Osteoblast (primary cell): Measurements from ENCODE around the gene INCA1. TPM values are rescaled to one million over a fixed set of nuclear protein-coding genes. Genes with fewer than 3 reads are reported as not detected.
A peak's percentile ranks its signal among the peaks of the same experiment; 100 is the strongest.

Experiments used
- DNase-seq: peaks from one replicate; pipeline ENCODE4 v3.0.0; 2011; ENCODE audit warnings: low spot score, mixed read lengths; ENCODE audit not compliant: insufficient read length; ENCODE audit errors: missing footprints
- H2AFZ ChIP-seq: 2 replicates; pipeline ENCODE4 v1.6.0; 2011; ENCODE audit warnings: mild to moderate bottlenecking, low read length
- H3K27ac ChIP-seq: 2 replicates; pipeline ENCODE4 v1.5.1; 2011; ENCODE audit warnings: mild to moderate bottlenecking, low read depth, low read length, moderate library complexity
- H3K27me3 ChIP-seq: 2 replicates; pipeline ENCODE4 v1.6.0; 2012; ENCODE audit warnings: mild to moderate bottlenecking, control low read depth, inconsistent platforms, low read length, moderate library complexity; ENCODE audit not compliant: insufficient read depth
- H3K36me3 ChIP-seq: 2 replicates; pipeline ENCODE4 v1.5.1; 2011; ENCODE audit warnings: mild to moderate bottlenecking, low read length, control low read depth, moderate library complexity; ENCODE audit not compliant: insufficient read depth
- H3K4me1 ChIP-seq: 2 replicates; pipeline ENCODE4 v1.5.1; 2011; ENCODE audit warnings: mild to moderate bottlenecking, low read length, control low read depth, moderate library complexity; ENCODE audit not compliant: insufficient read depth
- H3K4me2 ChIP-seq: 2 replicates; pipeline ENCODE4 v1.6.0; 2011; ENCODE audit warnings: mild to moderate bottlenecking, low read length; ENCODE audit not compliant: insufficient read depth
- H3K4me3 ChIP-seq: fragments of 200-600 bp; sonication (generic); 3 replicates; pipeline ENCODE4 v1.5.1; 2012; ENCODE audit warnings: mild to moderate bottlenecking, low read length, inconsistent platforms; ENCODE audit not compliant: insufficient read depth
- H3K79me2 ChIP-seq: 2 replicates; pipeline ENCODE4 v1.6.0; 2012; ENCODE audit warnings: mild to moderate bottlenecking, low read length, control low read depth, inconsistent platforms; ENCODE audit not compliant: insufficient read depth
- H3K9me3 ChIP-seq: 2 replicates; pipeline ENCODE4 v1.5.1; 2011; ENCODE audit warnings: low read depth, low read length, control low read depth
- H4K20me1 ChIP-seq: 2 replicates; pipeline ENCODE4 v1.6.0; 2012; ENCODE audit warnings: mild to moderate bottlenecking, low read length, control low read depth; ENCODE audit not compliant: insufficient read depth
- total RNA-seq: library from RNA; depleted of rRNA; stranded (reverse); fragments of >200 nt; gene quantifications from 2 replicates; pipeline ENCODE4 v1.2.3, GENCODE V29; 2012
- TF ChIP-seq, protein P1 (sequence below): IDR thresholded peaks from 2 replicates; pipeline ENCODE4 v1.5.1; 2011; ENCODE audit warnings: mild to moderate bottlenecking, low read depth, low read length, moderate library complexity; ENCODE audit errors: extremely low read depth

INCA1 gene
- total RNA-seq, 1 donor = 0.36 TPM

DNA sequence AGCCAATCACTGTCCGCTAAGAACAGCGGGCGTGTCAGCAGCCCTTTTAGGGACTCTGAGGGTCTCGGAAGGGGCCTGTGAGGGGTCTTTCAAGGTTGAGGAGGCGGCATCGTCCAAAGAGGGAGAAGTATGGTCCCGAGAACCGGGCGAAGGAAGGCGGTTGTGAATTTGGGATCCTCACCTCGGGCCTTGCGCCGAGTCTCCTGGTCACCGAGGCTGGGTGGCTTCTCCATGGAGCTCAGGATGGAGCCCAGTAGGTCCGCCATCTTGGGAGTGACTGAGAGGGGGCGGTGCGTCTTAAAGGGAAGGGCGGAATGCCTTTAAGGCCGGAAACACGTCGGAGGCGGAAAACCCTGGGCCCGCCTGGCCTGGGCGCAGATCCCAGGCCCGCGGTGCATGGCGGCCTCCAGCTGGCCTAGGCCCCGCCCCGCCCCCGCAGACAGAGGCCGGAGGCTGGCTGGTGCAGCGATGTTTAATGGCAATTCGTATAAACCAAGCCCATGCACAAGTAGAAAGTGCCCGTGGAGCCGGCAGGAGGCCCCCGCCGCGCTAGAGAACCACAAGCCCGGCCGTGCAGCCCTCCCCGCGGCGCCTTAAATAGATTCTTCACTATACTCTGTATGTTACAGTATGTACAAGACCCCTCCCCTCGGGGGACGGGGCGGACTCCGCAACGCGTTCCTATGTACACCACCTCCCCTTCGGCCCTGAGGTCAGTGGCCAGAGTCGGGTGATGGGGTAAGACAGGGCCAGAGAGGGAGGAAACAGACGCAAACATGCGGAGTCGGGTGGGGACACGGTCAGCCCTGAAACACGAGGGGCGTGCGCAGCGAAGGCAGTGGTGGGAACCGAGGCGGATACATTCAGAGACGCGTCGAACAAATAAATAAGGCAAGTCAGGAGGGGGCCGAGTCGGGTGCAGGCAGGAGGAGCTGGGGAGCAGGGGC is 29.5 kb downstream of the INCA1 start, which contains the start of gene SPAG7:
Gene SPAG7 (minus strand): TSS at position 279 of the 947 bp plus-strand sequence. CDS start 13 bp downstream, at position 266.
- Histone ChIP-seq H3K4me2 (peak within 1 kb of the TSS; percentile 90), H3K79me2 (peaks cover 17% of the 10 kb centered on the region), H2AFZ (peak within 1 kb of the TSS; percentile 82), H3K27ac (peak within 1 kb of the TSS; percentile 96), H3K4me3 (peak within 1 kb of the TSS; percentile 89), H3K27me3 (no peaks in the 10 kb centered on the region), H4K20me1 (no peaks in the 10 kb centered on the region), H3K9me3 (no peaks in the 10 kb centered on the region), H3K4me1 (peaks cover 34% of the 10 kb centered on the region), H3K36me3 (peaks cover 21% of the 10 kb centered on the region)
- peak; percentile 98 for DNase-seq
- TF ChIP-seq, protein P1, sequence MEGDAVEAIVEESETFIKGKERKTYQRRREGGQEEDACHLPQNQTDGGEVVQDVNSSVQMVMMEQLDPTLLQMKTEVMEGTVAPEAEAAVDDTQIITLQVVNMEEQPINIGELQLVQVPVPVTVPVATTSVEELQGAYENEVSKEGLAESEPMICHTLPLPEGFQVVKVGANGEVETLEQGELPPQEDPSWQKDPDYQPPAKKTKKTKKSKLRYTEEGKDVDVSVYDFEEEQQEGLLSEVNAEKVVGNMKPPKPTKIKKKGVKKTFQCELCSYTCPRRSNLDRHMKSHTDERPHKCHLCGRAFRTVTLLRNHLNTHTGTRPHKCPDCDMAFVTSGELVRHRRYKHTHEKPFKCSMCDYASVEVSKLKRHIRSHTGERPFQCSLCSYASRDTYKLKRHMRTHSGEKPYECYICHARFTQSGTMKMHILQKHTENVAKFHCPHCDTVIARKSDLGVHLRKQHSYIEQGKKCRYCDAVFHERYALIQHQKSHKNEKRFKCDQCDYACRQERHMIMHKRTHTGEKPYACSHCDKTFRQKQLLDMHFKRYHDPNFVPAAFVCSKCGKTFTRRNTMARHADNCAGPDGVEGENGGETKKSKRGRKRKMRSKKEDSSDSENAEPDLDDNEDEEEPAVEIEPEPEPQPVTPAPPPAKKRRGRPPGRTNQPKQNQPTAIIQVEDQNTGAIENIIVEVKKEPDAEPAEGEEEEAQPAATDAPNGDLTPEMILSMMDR = peak; percentile 6

DNA sequence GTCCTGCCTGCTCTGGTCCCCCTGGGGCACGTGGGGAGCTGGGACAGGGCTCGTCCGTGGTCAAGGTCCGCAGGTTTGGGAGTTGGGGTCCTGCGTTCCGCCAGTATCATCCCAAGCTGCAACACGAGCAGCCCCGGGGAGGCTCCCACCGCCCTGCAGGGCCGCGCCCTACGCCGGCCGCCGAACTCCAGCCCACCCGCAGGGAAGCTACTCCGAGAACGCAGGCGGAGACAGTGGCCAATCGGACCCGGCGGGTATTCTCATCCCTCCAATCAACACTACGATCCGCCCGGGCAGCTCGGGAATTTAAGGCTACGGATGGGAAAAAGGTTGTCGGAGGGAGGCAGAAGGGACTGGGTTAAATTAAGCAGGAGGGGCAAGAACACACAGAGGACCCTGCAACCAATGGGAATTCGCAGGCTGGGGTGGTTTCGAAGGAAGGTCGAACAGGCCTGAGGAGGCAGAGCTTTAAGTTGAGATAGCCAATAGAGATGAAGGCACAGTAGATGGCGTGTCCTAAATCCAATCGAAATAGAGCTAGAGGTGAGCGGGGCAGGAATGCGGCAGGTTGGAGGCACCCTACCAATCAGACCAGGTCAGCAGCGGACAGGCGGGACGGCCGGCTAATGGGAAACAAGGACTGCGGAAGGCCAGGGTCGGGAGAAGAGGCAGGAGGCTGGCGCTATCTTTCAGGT is 30.3 kb downstream of the INCA1 start:
- TF ChIP-seq, protein P1 = no peak
- Histone ChIP-seq H2AFZ (peak overlapping the region; percentile 27), H3K4me1 (peaks cover 34% of the 10 kb centered on the region), H3K79me2 (peaks cover 17% of the 10 kb centered on the region), H3K4me2 (peak overlapping the region; percentile 90), H3K27ac (peak overlapping the region; percentile 96), H4K20me1 (no peaks in the 10 kb centered on the region), H3K9me3 (no peaks in the 10 kb centered on the region), H3K27me3 (no peaks in the 10 kb centered on the region), H3K4me3 (peak overlapping the region; percentile 89), H3K36me3 (peaks cover 14% of the 10 kb centered on the region)
- DNase-seq = peak; percentile 99

DNA sequence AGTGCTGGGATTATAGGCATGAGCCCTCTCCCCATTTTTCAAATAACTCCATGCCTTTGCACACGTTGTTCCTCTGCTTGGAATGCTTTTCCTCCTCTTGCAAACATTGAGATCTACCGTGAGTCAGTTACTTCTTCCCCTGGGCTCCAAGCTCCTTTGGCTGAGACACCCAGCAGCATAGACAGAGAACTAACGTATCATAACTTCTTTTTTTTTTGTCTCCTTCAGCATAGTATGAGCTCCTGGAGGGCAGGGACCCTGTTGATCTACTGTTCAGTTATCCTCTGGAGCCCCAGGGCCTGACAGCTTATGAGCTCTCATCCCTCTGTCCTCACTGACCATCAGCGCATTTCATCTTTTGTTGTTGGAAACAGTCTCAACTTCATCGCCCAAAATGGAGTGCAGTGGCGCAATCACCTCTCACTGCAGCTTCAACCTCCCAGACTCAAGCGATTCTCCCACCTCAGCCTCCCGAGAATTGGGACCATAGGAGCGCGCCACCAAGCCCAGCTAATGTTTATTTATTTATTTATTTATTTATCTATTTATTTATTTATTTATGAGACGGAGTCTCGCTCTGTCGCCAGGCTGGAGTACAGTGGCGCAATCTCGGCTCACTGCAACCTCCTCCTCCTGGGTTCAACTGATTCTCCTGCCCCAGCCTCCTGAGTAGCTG is 31.9 kb downstream of the INCA1 start:
- H4K20me1 ChIP-seq = no peaks in the 10 kb centered on the region
- peak; percentile 39 for DNase-seq
- TF ChIP-seq, protein P1 = no peak
- H3K27ac ChIP-seq = no peak overlapping the region
- peaks cover 14% of the 10 kb centered on the region for H3K36me3 ChIP-seq
- no peak overlapping the region for H3K4me2 ChIP-seq
- no peaks in the 10 kb centered on the region for H3K27me3 ChIP-seq
- H3K9me3 ChIP-seq = no peaks in the 10 kb centered on the region
- no peak overlapping the region for H2AFZ ChIP-seq
- H3K4me1 ChIP-seq = peaks cover 34% of the 10 kb centered on the region
- no peak overlapping the region for H3K4me3 ChIP-seq
- peaks cover 11% of the 10 kb centered on the region for H3K79me2 ChIP-seq
